Kidney epithelial cell (primary cell): ENCODE measurements around the gene SUCLG2. TPM values are rescaled to one million over a fixed set of nuclear protein-coding genes. Genes with fewer than 3 reads are reported as not detected.

Source experiments
- DNase-seq: peaks from one replicate; pipeline ENCODE4 v3.0.0-alpha.2; 2010; ENCODE audit warnings: low read depth
- H3K27me3 ChIP-seq: 2 replicates; pipeline ENCODE4 v1.6.0; 2011; ENCODE audit warnings: low read length; ENCODE audit not compliant: control insufficient read depth, insufficient read depth
- H3K36me3 ChIP-seq: 2 replicates; pipeline ENCODE4 v1.5.1; 2011; ENCODE audit warnings: low read length; ENCODE audit not compliant: control insufficient read depth, insufficient read depth
- H3K4me3 ChIP-seq: 2 replicates; pipeline ENCODE4 v1.5.1; 2011; ENCODE audit warnings: low read depth, mild to moderate bottlenecking, control low read depth, low read length
- CTCF ChIP-seq: IDR thresholded peaks from 2 replicates; pipeline ENCODE4 v1.5.1; 2011; ENCODE audit warnings: mild to moderate bottlenecking, moderate library complexity, low read length, control low read depth, inconsistent platforms; ENCODE audit not compliant: insufficient read depth, poor library complexity, severe bottlenecking
- total RNA-seq: library from RNA; depleted of rRNA; stranded (reverse); fragments of >200 nt; gene quantifications from 2 replicates; pipeline ENCODE4 v1.2.3, GENCODE V29; 2015

SUCLG2 gene
- total RNA-seq, 1 donor from 2014 or later: 38.1 TPM

DNA sequence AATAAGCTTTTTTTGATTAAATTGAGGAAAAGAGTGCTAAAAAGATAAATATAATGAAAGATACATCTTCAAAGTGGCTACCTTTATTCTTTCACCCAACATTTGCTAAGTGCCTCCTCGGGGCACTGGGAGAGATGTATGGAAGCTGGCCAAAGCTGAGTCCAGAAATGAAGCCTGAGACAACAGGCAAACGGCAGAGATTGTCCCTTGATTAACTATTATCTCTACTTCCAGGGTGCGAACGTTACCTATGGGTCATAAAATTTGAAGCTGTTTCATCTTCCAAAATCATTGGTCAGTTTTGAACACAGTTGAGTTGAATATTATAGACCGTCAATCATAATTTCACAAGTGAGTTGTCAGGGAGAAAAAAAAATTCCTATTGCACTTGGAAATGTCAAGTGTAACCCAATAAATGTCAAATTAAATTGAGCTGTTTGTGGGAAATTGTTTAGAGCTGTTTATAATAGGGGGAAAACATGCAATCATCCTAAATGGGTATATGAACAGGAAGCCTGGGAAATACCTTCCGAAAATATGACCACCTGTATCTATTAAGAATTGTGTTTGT is 73.9 kb downstream of the SUCLG2 start:
- Histone ChIP-seq H3K27me3 (no peaks in the 10 kb centered on the region), H3K36me3 (no peaks in the 10 kb centered on the region), H3K4me3 (no peak overlapping the region)
- no peak for TF ChIP-seq CTCF
- no peak for DNase-seq

DNA sequence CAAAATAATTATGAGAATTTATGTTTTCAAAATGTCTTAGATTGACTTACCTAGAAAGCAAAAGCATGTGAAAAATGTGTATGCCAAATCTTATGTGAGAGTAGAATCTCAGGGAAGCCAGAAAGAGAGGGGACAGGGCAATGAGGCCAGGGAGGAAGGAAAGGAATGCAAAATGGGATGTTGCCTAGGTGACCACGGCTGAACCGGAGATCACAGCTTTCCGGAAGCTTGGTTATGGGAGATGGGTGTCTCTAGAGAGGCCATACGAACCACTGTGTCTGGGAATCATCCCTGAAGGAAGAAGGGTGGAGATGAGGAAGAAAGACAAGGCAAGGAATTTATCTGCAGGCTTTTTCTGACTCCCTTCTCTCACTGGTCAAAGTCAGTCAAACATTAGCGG is 76.0 kb downstream of the SUCLG2 start:
- TF ChIP-seq CTCF: no peak

GRCh38 chr3:67576441-67576840 is 78.0 kb downstream of the SUCLG2 start:
- TF ChIP-seq CTCF: no peak

More for the DNA sequence above, 76.0 kb downstream of the SUCLG2 start:
- Histone ChIP-seq H3K27me3 (no peaks in the 10 kb centered on the region), H3K36me3 (no peaks in the 10 kb centered on the region), H3K4me3 (no peak overlapping the region)
- DNase-seq: no peak

GRCh38 chr3:67569324-67569723 is 85.1 kb downstream of the SUCLG2 start:
- TF ChIP-seq CTCF: no peak
- Histone ChIP-seq H3K36me3 (no peaks in the 10 kb centered on the region), H3K4me3 (no peak overlapping the region), H3K27me3 (no peaks in the 10 kb centered on the region)
- DNase-seq: no peak

More at GRCh38 chr3:67576441-67576840, 78.0 kb downstream of the SUCLG2 start:
- no peak for DNase-seq
- Histone ChIP-seq H3K36me3 (no peaks in the 10 kb centered on the region), H3K4me3 (no peak overlapping the region), H3K27me3 (no peaks in the 10 kb centered on the region)

GRCh38 chr3:67567893-67568292 is 86.5 kb downstream of the SUCLG2 start:
- no peaks in the 10 kb centered on the region for H3K27me3 ChIP-seq
- H3K4me3 ChIP-seq: no peak overlapping the region
- no peak for DNase-seq
- no peak for TF ChIP-seq CTCF
- no peaks in the 10 kb centered on the region for H3K36me3 ChIP-seq

DNA sequence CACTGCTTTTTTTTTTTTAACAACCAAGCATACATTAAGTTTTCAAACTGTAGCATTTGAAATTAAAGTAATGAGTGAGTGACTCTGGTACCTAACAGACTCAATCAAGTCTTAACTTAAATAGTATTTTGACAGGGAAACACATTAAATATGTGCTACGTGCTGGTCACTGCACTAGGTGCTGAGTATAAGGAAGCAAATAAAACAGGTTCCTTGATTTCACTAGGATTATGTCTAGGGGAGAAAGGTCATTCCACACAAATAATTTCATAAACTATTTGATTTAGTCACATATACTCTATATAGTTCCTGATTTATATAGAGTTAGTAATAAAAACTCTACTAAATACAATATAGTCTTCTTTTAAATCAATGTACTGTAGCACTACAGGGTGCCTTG is 89.4 kb downstream of the SUCLG2 start:
- no peak for TF ChIP-seq CTCF
- no peak for DNase-seq
- Histone ChIP-seq H3K4me3 (no peak overlapping the region), H3K27me3 (no peaks in the 10 kb centered on the region), H3K36me3 (no peaks in the 10 kb centered on the region)
